ENCODE measurements around the gene BZW1. TPM values are rescaled to one million over a fixed set of nuclear protein-coding genes. Genes with fewer than 3 reads are reported as not detected.
"Not testable (repeated sequence)": the region's sequence is repeated elsewhere in the genome, so short reads cannot be mapped to it uniquely, and the experiment has no call there.

Gene BZW1
- total RNA-seq, 1 experiment from 2014 or later = 454 TPM

DNA sequence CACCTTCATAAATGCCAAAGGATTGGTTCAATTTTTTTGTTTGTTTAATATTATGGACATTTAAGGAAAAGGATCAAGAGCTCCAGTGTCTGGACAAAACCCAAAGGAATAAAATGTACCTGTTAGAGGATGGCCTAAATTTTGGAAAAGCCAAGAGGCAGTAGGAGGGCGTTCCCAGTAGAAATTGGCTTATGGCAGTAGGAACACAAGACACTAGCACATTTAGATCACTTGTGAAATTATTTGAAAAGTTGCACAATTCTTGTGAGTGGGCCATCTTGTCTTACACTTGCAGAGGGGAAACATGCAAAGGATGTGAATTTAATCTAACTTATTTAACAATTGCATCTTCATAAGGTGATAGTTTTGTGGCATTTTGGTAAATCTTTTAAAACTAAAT is 3.2 kb downstream of the BZW1 start:
- TF ChIP-seq SIN3A (IDR thresholded peaks at IDR 0.05; ENCODE audit: low read depth) (no peak), ZNF274 (IDR thresholded peaks at IDR 0.05; ENCODE audit: low read depth, low read length) (no peak), EZH2phosphoT487 (IDR thresholded peaks at IDR 0.05; ENCODE audit: borderline replicate concordance) (no peak), SP1 (IDR thresholded peaks at IDR 0.05; ENCODE audit: low read depth) (no peak), TCF7L2 (IDR thresholded peaks at IDR 0.05; ENCODE audit: borderline replicate concordance, extremely low read depth, insufficient read depth, insufficient read length) (no peak), CEBPB (IDR thresholded peaks at IDR 0.05; ENCODE audit: low read depth) (no peak), SRF (IDR thresholded peaks at IDR 0.05; ENCODE audit: low read depth) (no peak), REST (IDR thresholded peaks at IDR 0.05; ENCODE audit: low read depth) (no peak), POLR2A (IDR thresholded peaks at IDR 0.05; ENCODE audit: borderline replicate concordance, extremely low read depth, insufficient read depth, insufficient read length) (no peak), RAD21 (IDR thresholded peaks at IDR 0.05; ENCODE audit: low read depth) (no peak), ELF1 (IDR thresholded peaks at IDR 0.05; ENCODE audit: borderline replicate concordance, low read depth) (no peak), EZH2 (IDR thresholded peaks at IDR 0.05) (no peak), FOSL1 (IDR thresholded peaks at IDR 0.05; ENCODE audit: low read depth) (no peak)
- TF ChIP-seq, protein P1, sequence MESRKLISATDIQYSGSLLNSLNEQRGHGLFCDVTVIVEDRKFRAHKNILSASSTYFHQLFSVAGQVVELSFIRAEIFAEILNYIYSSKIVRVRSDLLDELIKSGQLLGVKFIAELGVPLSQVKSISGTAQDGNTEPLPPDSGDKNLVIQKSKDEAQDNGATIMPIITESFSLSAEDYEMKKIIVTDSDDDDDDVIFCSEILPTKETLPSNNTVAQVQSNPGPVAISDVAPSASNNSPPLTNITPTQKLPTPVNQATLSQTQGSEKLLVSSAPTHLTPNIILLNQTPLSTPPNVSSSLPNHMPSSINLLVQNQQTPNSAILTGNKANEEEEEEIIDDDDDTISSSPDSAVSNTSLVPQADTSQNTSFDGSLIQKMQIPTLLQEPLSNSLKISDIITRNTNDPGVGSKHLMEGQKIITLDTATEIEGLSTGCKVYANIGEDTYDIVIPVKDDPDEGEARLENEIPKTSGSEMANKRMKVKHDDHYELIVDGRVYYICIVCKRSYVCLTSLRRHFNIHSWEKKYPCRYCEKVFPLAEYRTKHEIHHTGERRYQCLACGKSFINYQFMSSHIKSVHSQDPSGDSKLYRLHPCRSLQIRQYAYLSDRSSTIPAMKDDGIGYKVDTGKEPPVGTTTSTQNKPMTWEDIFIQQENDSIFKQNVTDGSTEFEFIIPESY (IDR thresholded peaks at IDR 0.05; ENCODE audit: extremely low read depth, insufficient replicate concordance, low read length) = no peak
- intact Hi-C loops (cut with micrococcal nuclease) = loop anchor here (5.0 kb wide), 2 partner anchors 47 to 838 kb away; partner anchors contain the start of gene CLK1
- no peaks in the 10 kb centered on the region for H3K9me2 ChIP-seq (ENCODE audit: insufficient read depth)
- H3K4me3 ChIP-seq (replicated peaks in 1 of 2; ENCODE audit: low read depth in 1 of 2, low read length in 2 of 2) = no peak overlapping the region
- DNase-seq (ENCODE audit: low read depth, low spot score) = no peak
- CTCF ChIA-PET = no interaction called here
- no peak overlapping the region for H3K4me2 ChIP-seq (ENCODE audit: low read length)
- H3K9me3 ChIP-seq (ENCODE audit: control insufficient read depth in 1 of 2, insufficient read depth in 1 of 2, low read depth in 1 of 2, low read length in 2 of 2) = no peaks in the 10 kb centered on the region
- RAD21 ChIA-PET (ENCODE audit: low non-redundant PET in 1 of 2, low total read pairs in 2 of 2, uncharacterized antibody in 2 of 2, unreplicated experiment in 2 of 2) = no interaction called here
- POLR2A ChIA-PET = interaction anchor here (2.0 kb wide), 1 partner anchor 50 kb away, joined by 5 read pairs; no protein-coding TSS in a partner anchor
- BruUV-seq (replicated peaks) = no TSS peak
- peaks cover 12 to 22% of the 10 kb centered on the region in 2 experiments for H3K4me1 ChIP-seq (ENCODE audit: control insufficient read depth in 1 of 2, insufficient read depth in 2 of 2, low read length in 2 of 2)
- no peak for ATAC-seq
- H3K27me3 ChIP-seq (ENCODE audit: insufficient read depth, low read length) = no peaks in the 10 kb centered on the region
- peaks cover 78% of the 10 kb centered on the region for H3K79me2 ChIP-seq (ENCODE audit: insufficient read depth, low read length)
- H2AFZ ChIP-seq (ENCODE audit: low read depth, low read length, poor library complexity, severe bottlenecking) = no peak overlapping the region
- H3K27ac ChIP-seq (ENCODE audit: low read depth, low read length) = no peak overlapping the region
- H3K36me3 ChIP-seq (ENCODE audit: control insufficient read depth in 1 of 2, insufficient read depth in 2 of 2, low read length in 2 of 2) = peaks cover 62 to 67% of the 10 kb centered on the region in 2 experiments
- H4K20me1 ChIP-seq (ENCODE audit: insufficient read depth) = peaks cover 39% of the 10 kb centered on the region; the same call in 1 of the 2 replicates
- H3K9ac ChIP-seq (ENCODE audit: low read length) = no peak overlapping the region

DNA sequence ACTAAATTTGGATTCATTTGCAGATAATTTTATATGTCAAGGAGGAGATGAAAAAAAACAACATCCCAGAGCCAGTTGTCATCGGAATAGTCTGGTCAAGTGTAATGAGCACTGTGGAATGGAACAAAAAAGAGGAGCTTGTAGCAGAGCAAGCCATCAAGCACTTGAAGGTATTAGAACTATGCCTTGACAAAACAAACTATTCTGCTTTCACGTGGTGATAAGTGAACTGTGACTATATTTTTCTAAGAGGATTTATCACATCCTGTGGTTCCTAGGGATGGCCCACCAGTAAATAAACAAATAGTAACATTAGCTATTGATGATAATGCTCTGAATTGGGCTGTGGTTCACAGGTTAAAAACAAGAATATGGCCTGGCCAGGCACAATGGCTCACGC is 7.0 kb downstream of the BZW1 start:
- peaks cover 73 to 81% of the 10 kb centered on the region in 2 experiments for H3K36me3 ChIP-seq (ENCODE audit: control insufficient read depth in 1 of 2, insufficient read depth in 2 of 2, low read length in 2 of 2)
- H2AFZ ChIP-seq (ENCODE audit: low read depth, low read length, poor library complexity, severe bottlenecking); ATAC-seq; H3K9me2 ChIP-seq (ENCODE audit: insufficient read depth); H3K9ac ChIP-seq (ENCODE audit: low read length); RAD21 ChIA-PET (ENCODE audit: low non-redundant PET in 1 of 2, low total read pairs in 2 of 2, uncharacterized antibody in 2 of 2, unreplicated experiment in 2 of 2); H3K4me3 ChIP-seq (replicated peaks in 1 of 2; ENCODE audit: low read depth in 1 of 2, low read length in 2 of 2); H3K4me2 ChIP-seq (ENCODE audit: low read length); H3K4me1 ChIP-seq (ENCODE audit: control insufficient read depth in 1 of 2, insufficient read depth in 2 of 2, low read length in 2 of 2); BruUV-seq (replicated peaks); H3K9me3 ChIP-seq (ENCODE audit: control insufficient read depth in 1 of 2, insufficient read depth in 1 of 2, low read depth in 1 of 2, low read length in 2 of 2); DNase-seq (ENCODE audit: low read depth, low spot score); intact Hi-C loops (cut with micrococcal nuclease); H3K27ac ChIP-seq (ENCODE audit: low read depth, low read length); CTCF ChIA-PET; H3K27me3 ChIP-seq (ENCODE audit: insufficient read depth, low read length): not testable (repeated sequence)
- peaks cover 58% of the 10 kb centered on the region for H3K79me2 ChIP-seq (ENCODE audit: insufficient read depth, low read length)
- peaks cover 26% of the 10 kb centered on the region; the same call in 1 of the 2 replicates for H4K20me1 ChIP-seq (ENCODE audit: insufficient read depth)
- POLR2A ChIA-PET = interaction anchor here (1.0 to 2.2 kb wide), 2 partner anchors 10 to 106 kb away, joined by 3 to 8 read pairs; no protein-coding TSS in a partner anchor
